HEK293T (cell line): ENCODE results near the gene SLAMF1.

Experiments used
- ELF4 ChIP-seq: fragments of 450-650 bp; IDR thresholded peaks from 2 replicates; pipeline ENCODE4 v1.6.1; 2017; ENCODE audit warnings: antibody characterized with exemption
- HDGF ChIP-seq: fragments of 450-650 bp; IDR thresholded peaks from 2 replicates; pipeline ENCODE4 v1.6.1; 2017; ENCODE audit warnings: antibody characterized with exemption, borderline replicate concordance
- TARDBP ChIP-seq: fragments of 450-650 bp; IDR thresholded peaks from 2 replicates; pipeline ENCODE4 v1.6.1; 2016

- no peak for TF ChIP-seq ELF4
- no peak for TF ChIP-seq HDGF
- no peak for TF ChIP-seq TARDBP
Measured at GRCh38 chr1:160581961-160582360, 64.9 kb downstream of the SLAMF1 start.
